PC-9 (cell line): ENCODE measurements around the gene HEMK1.

Experiments
- CTCF ChIP-seq: fragments of 200-600 bp; sonication (generic); conservative IDR thresholded peaks from 2 replicates; pipeline ENCODE4 v1.6.1; 2017; ENCODE audit warnings: mixed run types, antibody characterized with exemption, mild to moderate bottlenecking, moderate library complexity
- EZH2 ChIP-seq: fragments of 200-600 bp; sonication (generic); IDR thresholded peaks from 2 replicates; pipeline ENCODE4 v1.8.0; 2017; ENCODE audit warnings: antibody characterized with exemption, low read depth

- TF ChIP-seq CTCF (no peak), EZH2 (no peak)
Observed at GRCh38 chr3:50545781-50546180, 23.5 kb upstream of the HEMK1 start.
